ENCODE measurements around the gene C4orf50.

GRCh38 chr4:5933996-5934831 is 84.0 kb downstream of the C4orf50 start:
- TF ChIP-seq CTCF (IDR thresholded peaks at IDR 0.05) (no peak), POLR2A (IDR thresholded peaks at IDR 0.05) (no peak)
